H9 (cell line): ENCODE measurements around the gene NOTCH1. TPM values are rescaled to one million over a fixed set of nuclear protein-coding genes. Genes with fewer than 3 reads are reported as not detected.

ENCODE experiments used
- DNase-seq: peaks from one replicate; pipeline ENCODE4 v3.0.0-alpha.2; 2017
- H2AFZ ChIP-seq: one replicate; pipeline ENCODE4 v1.6.1; 2013; ENCODE audit warnings: mild to moderate bottlenecking, low read length, control low read depth, moderate library complexity
- H2AK5ac ChIP-seq: 2 replicates; pipeline ENCODE4 v1.6.1; 2013; ENCODE audit warnings: low read length, control low read depth, mixed read lengths; ENCODE audit not compliant: insufficient read length
- H2BK120ac ChIP-seq: one replicate; pipeline ENCODE4 v1.6.1; 2013; ENCODE audit warnings: low read depth, mild to moderate bottlenecking, low read length, control low read depth, inconsistent platforms; ENCODE audit not compliant: poor library complexity, severe bottlenecking
- H2BK12ac ChIP-seq: 2 replicates; pipeline ENCODE4 v1.6.1; 2013; ENCODE audit warnings: low read length, control low read depth, mixed read lengths, low read depth; ENCODE audit not compliant: insufficient read length
- H2BK15ac ChIP-seq: 2 replicates; pipeline ENCODE4 v1.6.1; 2013; ENCODE audit warnings: low read depth, low read length, control low read depth
- H2BK20ac ChIP-seq: one replicate; pipeline ENCODE4 v1.6.1; 2013; ENCODE audit warnings: low read depth, mild to moderate bottlenecking, low read length, control low read depth, inconsistent platforms; ENCODE audit not compliant: poor library complexity, severe bottlenecking
- H2BK5ac ChIP-seq: 2 replicates; pipeline ENCODE4 v1.6.1; 2013; ENCODE audit warnings: low read length, control low read depth, mixed read lengths; ENCODE audit not compliant: insufficient read length
- H3K14ac ChIP-seq: 2 replicates; pipeline ENCODE4 v1.6.1; 2013; ENCODE audit warnings: low read length, control low read depth; ENCODE audit not compliant: insufficient read depth
- H3K18ac ChIP-seq: 2 replicates; pipeline ENCODE4 v1.6.1; 2013; ENCODE audit warnings: low read depth, mild to moderate bottlenecking, mixed read lengths, low read length, control low read depth; ENCODE audit not compliant: insufficient read length
- H3K23ac ChIP-seq: 2 replicates; pipeline ENCODE4 v1.6.1; 2013; ENCODE audit warnings: low read length, control low read depth, mixed read lengths, low read depth; ENCODE audit not compliant: insufficient read length
- H3K23me2 ChIP-seq: 2 replicates; pipeline ENCODE4 v1.6.1; 2013; ENCODE audit warnings: low read depth, mild to moderate bottlenecking, mixed read lengths, low read length, control low read depth; ENCODE audit not compliant: insufficient read length, poor library complexity, severe bottlenecking
- H3K27ac ChIP-seq: 2 replicates; pipeline ENCODE4 v1.5.1; 2013; ENCODE audit warnings: low read length, control low read depth, mixed read lengths, low read depth; ENCODE audit not compliant: insufficient read length
- H3K27me3 ChIP-seq: 2 replicates; pipeline ENCODE4 v1.6.1; 2013; ENCODE audit warnings: low read length, control low read depth, inconsistent platforms; ENCODE audit not compliant: insufficient read depth
- H3K4ac ChIP-seq: 2 replicates; pipeline ENCODE4 v1.6.1; 2013; ENCODE audit warnings: low read depth, mild to moderate bottlenecking, control low read depth, inconsistent platforms, low read length, moderate library complexity
- H3K4me1 ChIP-seq: 2 replicates; pipeline ENCODE4 v1.6.1; 2013; ENCODE audit warnings: low read length, control low read depth, inconsistent platforms; ENCODE audit not compliant: insufficient read depth
- H3K4me2 ChIP-seq: 2 replicates; pipeline ENCODE4 v1.6.1; 2013; ENCODE audit warnings: low read length, control low read depth, mixed read lengths; ENCODE audit not compliant: insufficient read length, insufficient read depth
- H3K56ac ChIP-seq: 2 replicates; pipeline ENCODE4 v1.6.1; 2013; ENCODE audit warnings: low read depth, mild to moderate bottlenecking, mixed read lengths, low read length, control low read depth; ENCODE audit not compliant: insufficient read length
- H3K79me1 ChIP-seq: 2 replicates; pipeline ENCODE4 v1.6.1; 2013; ENCODE audit warnings: low read depth, mild to moderate bottlenecking, moderate library complexity, low read length, control low read depth, inconsistent platforms; ENCODE audit not compliant: insufficient read depth, poor library complexity, severe bottlenecking
- H3K79me2 ChIP-seq: 2 replicates; pipeline ENCODE4 v1.6.1; 2013; ENCODE audit warnings: low read length, control low read depth, inconsistent platforms; ENCODE audit not compliant: insufficient read depth
- H3K9ac ChIP-seq: 2 replicates; pipeline ENCODE4 v1.6.1; 2013; ENCODE audit warnings: low read length, control low read depth, mixed read lengths; ENCODE audit not compliant: insufficient read length; ENCODE audit errors: extremely low read depth
- H3K9me3 ChIP-seq: one replicate; pipeline ENCODE4 v1.6.1; 2013; ENCODE audit warnings: low read depth, low read length, inconsistent platforms; ENCODE audit not compliant: control insufficient read depth
- H3T11ph ChIP-seq: one replicate; pipeline ENCODE4 v1.6.1; 2013; ENCODE audit warnings: mild to moderate bottlenecking, low read length, control low read depth, inconsistent platforms
- H4K20me1 ChIP-seq: one replicate; pipeline ENCODE4 v1.6.1; 2013; ENCODE audit not compliant: control insufficient read depth, insufficient read length, insufficient read depth
- H4K5ac ChIP-seq: 2 replicates; pipeline ENCODE4 v1.6.1; 2013; ENCODE audit warnings: low read depth, mild to moderate bottlenecking, mixed read lengths, low read length, control low read depth; ENCODE audit not compliant: insufficient read length
- H4K8ac ChIP-seq: replicated peaks from 2 replicates; pipeline ENCODE4 v1.6.1; 2013; ENCODE audit warnings: low read length, control low read depth, mixed read lengths, low read depth; ENCODE audit not compliant: insufficient read length
- H4K91ac ChIP-seq: 2 replicates; pipeline ENCODE4 v1.6.1; 2013; ENCODE audit warnings: low read depth, mild to moderate bottlenecking, moderate library complexity, mixed read lengths, low read length, control low read depth; ENCODE audit not compliant: insufficient read length
- H3K27ac Mint-ChIP-seq, 3 experiments: 2 replicates in 2 of 3; 3 replicates in 1 of 3; pipeline ENCODE4 v1.8.0; 2020 to 2021; ENCODE audit warnings: mixed read lengths in 3 of 3, mild to moderate bottlenecking in 1 of 3, moderate library complexity in 1 of 3
- H3K27me3 Mint-ChIP-seq: 2 replicates; pipeline ENCODE4 v1.8.0; 2021; ENCODE audit warnings: low read depth, mild to moderate bottlenecking, moderate library complexity, mixed read lengths
- H3K36me3 Mint-ChIP-seq, 3 experiments: 2 replicates in 2 of 3; 3 replicates in 1 of 3; pipeline ENCODE4 v1.8.0; 2020 to 2021; ENCODE audit warnings: low read depth in 3 of 3, mixed read lengths in 3 of 3; ENCODE audit not compliant: insufficient read depth in 1 of 3
- H3K4me1 Mint-ChIP-seq, 2 experiments: 2 replicates each; pipeline ENCODE4 v1.8.0; 2020; ENCODE audit warnings: mixed read lengths in 2 of 2
- H3K4me3 Mint-ChIP-seq, 2 experiments: 2 replicates in 1 of 2; 3 replicates in 1 of 2; pipeline ENCODE4 v1.8.0; 2020 to 2021; ENCODE audit warnings: mild to moderate bottlenecking in 2 of 2, mixed read lengths in 2 of 2, moderate library complexity in 1 of 2
- H3K9me3 Mint-ChIP-seq, 2 experiments: 2 replicates in 1 of 2; 3 replicates in 1 of 2; pipeline ENCODE4 v1.8.0; 2020; ENCODE audit warnings: mild to moderate bottlenecking in 2 of 2, mixed read lengths in 2 of 2, moderate library complexity in 1 of 2
- WGBS: extraction: QIAGEN DNeasy Blood & Tissue Kit; methylation state at CpG from one replicate; pipeline ENCODE4 v1.1.7; 2013; ENCODE audit warnings: missing lambda C conversion rate, low lambda C conversion rate, mixed read lengths; ENCODE audit not compliant: insufficient read length; ENCODE audit errors: extremely low coverage; 5-methylcytosine and 5-hydroxymethylcytosine counted together
- total RNA-seq: library from RNA; stranded (reverse); gene quantifications from 2 replicates; pipeline ENCODE4 v1.2.1, GENCODE V29; 2021
- TF ChIP-seq, protein P1 (sequence below): fragments of 200-600 bp; sonication (generic); conservative IDR thresholded peaks from 3 replicates; pipeline ENCODE4 v1.8.0; 2021; ENCODE audit warnings: antibody characterized with exemption, mild to moderate bottlenecking

The NOTCH1 gene
- total RNA-seq, 1 experiment from 2014 or later, result 71.6 TPM

DNA sequence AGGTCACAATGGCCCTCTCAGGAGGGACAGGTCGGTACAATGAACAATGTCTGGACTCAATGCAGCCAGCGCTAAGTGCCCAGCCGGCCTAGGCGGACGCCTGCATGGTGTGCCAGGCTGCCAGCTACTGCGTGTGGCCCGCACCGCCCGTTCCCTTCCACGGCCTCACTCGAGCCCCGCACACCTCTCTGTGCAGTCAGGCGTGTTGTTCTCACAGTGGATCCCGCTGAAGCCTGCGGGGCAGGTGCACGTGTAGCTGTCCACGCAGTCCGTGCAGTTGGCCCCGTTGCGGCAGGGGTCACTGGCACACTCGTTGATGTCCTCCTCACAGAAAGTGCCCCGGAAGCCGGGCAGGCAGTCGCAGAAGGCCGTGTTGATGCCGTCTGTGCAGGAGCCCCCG, 36.3 kb downstream of the NOTCH1 start:
- no peak overlapping the region for H2BK20ac ChIP-seq
- H4K20me1 ChIP-seq, result peaks cover 3% of the 10 kb centered on the region
- TF ChIP-seq, protein P1, sequence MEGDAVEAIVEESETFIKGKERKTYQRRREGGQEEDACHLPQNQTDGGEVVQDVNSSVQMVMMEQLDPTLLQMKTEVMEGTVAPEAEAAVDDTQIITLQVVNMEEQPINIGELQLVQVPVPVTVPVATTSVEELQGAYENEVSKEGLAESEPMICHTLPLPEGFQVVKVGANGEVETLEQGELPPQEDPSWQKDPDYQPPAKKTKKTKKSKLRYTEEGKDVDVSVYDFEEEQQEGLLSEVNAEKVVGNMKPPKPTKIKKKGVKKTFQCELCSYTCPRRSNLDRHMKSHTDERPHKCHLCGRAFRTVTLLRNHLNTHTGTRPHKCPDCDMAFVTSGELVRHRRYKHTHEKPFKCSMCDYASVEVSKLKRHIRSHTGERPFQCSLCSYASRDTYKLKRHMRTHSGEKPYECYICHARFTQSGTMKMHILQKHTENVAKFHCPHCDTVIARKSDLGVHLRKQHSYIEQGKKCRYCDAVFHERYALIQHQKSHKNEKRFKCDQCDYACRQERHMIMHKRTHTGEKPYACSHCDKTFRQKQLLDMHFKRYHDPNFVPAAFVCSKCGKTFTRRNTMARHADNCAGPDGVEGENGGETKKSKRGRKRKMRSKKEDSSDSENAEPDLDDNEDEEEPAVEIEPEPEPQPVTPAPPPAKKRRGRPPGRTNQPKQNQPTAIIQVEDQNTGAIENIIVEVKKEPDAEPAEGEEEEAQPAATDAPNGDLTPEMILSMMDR, result no peak
- Mint-ChIP-seq H3K9me3 (no peaks in the 10 kb centered on the region), H3K4me3 (no peak overlapping the region), H3K27ac (no peak overlapping the region; a peak in 2 of 7 replicates), H3K27me3 (no peaks in the 10 kb centered on the region), H3K4me1 (no peaks in the 10 kb centered on the region), H3K36me3 (peaks cover 4 to 60% (median 57%) of the 10 kb centered on the region in 3 experiments; a peak in 6 of 7 replicates)
- H2BK15ac ChIP-seq, result no peak overlapping the region
- no peak overlapping the region for H4K5ac ChIP-seq
- no peak overlapping the region for H3K18ac ChIP-seq
- no peaks in the 10 kb centered on the region for H3K23me2 ChIP-seq
- no peak overlapping the region for H2BK5ac ChIP-seq
- no peak overlapping the region for H3T11ph ChIP-seq
- DNase-seq, result no peak
- no peak overlapping the region for H3K27ac ChIP-seq
- H4K8ac ChIP-seq, result no peak overlapping the region
- no peak overlapping the region for H4K91ac ChIP-seq
- no peak overlapping the region for H2AFZ ChIP-seq
- H3K4me1 ChIP-seq, result no peaks in the 10 kb centered on the region
- no peak overlapping the region for H2BK12ac ChIP-seq
- no peak overlapping the region for H3K23ac ChIP-seq
- no peaks in the 10 kb centered on the region for H3K79me1 ChIP-seq
- H3K9me3 ChIP-seq, result no peaks in the 10 kb centered on the region
- no peak overlapping the region for H2BK120ac ChIP-seq
- no peak overlapping the region for H3K4ac ChIP-seq
- no CpG with 5 or more reads among the region's 27 CpGs for WGBS
- no peak overlapping the region for H3K9ac ChIP-seq
- H2AK5ac ChIP-seq, result no peak overlapping the region
- no peak overlapping the region for H3K14ac ChIP-seq
- no peaks in the 10 kb centered on the region for H3K79me2 ChIP-seq
- H3K4me2 ChIP-seq, result no peak overlapping the region
- no peaks in the 10 kb centered on the region for H3K27me3 ChIP-seq
- no peak overlapping the region for H3K56ac ChIP-seq
